Activated T-cell treated with anti-CD3 and anti-CD28 coated beads, Interleukin-2, amount 50 U/mL, for 48 hours (primary cell): ENCODE results near the gene GGCX.
"Not testable (repeated sequence)": the region's sequence is repeated elsewhere in the genome, so short reads cannot be mapped to it uniquely, and the experiment has no call there.

Experiments
- DNase-seq, 2 experiments: peaks; one replicate each; pipeline ENCODE4 v3.0.0-alpha.2; 2020

The GGCX gene

DNA sequence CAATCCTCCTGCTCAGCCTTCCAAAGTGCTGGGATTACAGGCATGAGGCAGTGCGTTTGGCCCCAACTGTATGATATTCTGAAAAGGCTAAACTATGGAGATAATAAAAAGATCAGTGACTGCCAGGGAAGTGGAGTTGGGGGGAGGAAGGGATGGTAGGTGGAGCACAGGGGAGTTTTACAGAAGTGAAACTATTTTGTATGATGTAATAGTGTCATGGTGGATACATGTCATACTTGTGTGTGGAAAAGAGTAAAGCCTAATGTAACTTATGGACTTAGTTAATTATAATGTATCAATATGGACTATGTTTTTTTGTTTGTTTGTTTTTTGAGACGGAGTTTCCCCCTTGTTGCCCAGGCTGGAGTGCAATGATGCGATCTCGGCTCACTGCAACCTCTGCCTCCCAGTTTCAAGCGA lies 2.9 kb upstream of the GGCX start:
- DNase-seq, result no peak

DNA sequence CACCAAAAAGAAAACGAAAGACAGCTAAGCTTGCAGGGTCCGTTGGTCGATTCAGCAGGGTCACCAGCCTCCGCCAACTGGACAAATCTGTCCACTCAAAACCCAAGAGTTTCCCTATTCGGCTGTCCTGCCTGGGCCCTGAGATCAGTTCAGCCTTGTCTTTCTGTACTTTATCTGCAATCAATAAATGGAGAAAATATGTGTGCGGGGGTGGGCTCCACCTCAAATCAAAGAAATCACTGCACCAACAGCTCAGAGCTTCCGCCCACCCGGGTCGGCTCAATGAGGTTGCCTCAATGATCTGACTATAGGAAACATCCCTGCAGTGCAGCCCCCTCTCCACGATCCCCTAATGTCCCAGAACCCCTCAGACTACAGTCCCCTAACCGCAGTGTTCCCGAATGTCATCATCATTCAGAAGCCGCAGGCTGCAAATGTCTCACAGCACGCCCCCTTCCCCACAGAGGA lies 447 bp downstream of the GGCX start:
- DNase-seq, result no peak

DNA sequence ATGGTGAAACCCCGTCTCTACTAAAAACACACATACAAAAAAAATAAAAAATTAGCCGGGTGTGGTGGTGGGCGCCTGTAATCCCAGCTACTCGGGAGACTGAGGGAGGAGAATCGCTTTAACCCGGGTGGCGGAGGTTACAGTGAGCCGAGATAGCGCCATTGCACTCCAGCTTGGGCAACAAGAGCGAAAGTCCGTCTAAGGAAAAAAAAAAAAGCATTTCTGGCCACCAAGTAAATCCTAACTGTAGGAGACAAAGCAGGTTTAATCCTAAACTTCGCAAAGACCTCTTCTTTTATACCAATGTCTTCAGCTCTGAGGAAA lies 928 bp downstream of the GGCX start:
- not testable (repeated sequence) for DNase-seq

DNA sequence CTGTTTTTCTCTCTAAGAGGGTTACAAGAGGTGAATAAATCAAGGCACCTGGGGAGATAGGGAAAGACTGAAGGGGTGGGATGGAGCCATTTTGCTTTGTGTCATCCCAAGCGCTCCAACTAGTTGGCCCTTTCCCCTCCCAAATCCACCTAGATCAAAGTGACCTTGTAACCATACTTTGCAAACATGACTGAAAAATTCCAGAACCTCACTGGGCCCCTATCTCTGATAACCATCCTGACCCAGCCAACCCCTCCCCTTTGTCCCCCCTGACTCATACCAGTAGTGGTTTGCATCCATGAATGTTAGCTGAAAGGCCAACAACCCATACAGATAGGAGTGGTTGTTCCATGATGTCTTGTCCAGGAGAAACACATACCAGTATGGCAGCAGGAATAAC lies 3.1 kb downstream of the GGCX start:
- no peak for DNase-seq

DNA sequence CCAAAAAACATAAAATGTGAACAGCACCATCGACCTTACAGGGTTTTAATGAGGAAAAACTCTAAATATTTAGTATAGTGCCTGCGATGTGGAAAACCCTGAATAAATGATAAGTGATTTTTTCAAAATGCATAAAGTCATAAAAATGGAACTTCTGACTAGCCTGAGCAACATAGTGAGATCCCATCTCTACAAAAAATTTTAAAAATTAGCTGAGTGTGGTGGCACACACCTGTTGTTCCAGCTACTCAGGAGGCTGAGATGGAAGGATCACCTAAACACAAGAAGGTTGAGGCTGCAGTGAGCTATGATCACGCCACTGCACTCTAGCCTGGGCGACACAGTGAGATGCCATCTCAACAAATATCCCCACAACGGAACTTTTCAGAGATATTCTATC lies 4.2 kb downstream of the GGCX start:
- DNase-seq, result no peak

DNA sequence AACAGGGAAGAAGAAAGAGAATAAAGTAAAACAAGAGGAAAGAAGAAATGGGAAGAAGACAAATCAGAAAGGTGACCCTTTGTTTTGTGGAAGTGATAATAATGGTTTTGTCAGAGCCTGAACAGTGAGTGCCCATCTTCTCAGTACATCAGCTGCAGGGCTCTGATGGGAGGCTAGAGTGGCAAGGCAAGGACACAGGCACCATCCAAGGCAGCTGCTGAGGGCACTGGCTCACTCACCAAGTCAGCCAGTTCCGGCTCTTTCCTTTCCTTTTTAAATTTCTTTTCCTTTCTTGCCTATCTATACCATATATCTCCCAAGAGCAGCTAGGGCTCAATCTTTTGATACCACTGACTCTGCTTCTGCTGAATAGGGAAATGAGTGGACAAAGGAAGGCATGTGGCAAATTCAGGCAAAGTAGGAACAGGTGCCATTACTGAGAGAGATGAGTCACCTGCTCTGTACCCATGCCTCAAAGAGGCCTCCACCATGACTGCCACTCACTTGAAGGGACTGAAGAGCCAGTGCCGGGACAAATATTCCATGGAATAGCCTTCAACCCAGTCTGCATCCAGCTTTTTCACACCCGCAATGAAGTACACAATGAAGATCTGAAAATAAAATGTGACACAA lies 6.2 kb downstream of the GGCX start:
- DNase-seq, result no peak

DNA sequence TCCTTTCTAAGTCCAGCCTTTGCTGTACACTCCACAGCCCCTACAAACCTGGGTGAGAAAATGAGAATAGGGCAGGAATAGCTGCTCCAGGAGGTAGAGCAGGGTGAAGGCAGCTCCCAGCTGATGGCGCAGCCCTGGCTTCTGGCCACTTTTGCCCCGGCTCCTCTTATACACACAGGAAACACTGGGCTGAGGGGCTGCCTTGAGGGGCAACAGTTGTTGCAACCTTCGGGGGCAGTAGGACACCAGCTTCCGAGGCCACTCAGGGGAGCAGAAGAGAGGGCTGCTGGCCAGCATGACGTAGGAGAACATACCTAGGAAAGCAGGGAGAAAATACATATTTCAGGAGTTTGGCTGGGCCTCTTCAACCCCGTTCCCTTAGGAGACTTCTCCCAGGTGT lies 8.1 kb downstream of the GGCX start:
- DNase-seq, result no peak

DNA sequence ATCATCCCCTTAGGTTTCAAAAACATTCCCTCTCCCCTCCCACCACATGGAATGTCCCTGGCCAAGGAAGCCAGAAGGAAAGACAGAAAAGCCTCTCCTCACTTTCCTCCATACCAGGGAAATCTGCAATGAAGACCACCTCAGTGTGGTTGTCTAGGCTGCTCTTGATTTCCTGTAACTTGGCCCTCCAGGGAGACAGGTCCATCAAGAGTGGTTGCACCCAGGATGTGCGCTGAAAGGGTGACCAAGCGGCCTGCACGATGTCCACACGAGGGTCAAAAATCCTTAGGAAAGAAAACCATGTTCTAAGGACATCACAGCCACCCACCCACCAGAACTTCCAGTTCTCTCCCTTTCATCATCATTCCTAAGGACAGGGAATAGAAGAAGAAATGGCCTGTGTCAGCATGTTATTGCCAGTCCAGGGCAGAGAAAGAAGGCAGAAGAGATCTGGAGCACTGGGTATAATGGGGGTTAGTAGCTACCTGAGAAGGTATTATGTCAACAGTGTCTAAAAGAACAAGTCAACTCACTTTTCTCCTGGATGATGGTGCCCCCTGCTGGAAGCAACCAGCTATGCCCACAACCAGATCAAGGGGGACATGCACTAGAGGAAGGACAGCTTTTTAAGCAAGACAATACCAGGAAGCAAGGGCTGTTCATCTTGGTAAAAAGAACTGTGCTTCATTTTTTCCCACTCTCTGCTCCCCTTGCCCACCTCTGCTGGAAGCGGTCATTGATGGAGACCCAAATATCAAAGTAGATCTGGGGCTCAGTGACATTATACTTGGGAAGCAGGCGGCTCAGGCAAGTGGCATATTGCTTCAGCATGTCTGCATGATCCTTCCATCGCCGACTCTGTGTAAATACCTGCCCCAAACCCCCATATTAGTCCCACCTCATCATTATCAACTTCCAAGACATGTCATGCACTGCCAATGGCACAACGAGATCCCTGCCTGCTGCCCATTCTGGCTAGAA lies 9.3 kb downstream of the GGCX start:
- DNase-seq, result peak; percentile 90 to 92

DNA sequence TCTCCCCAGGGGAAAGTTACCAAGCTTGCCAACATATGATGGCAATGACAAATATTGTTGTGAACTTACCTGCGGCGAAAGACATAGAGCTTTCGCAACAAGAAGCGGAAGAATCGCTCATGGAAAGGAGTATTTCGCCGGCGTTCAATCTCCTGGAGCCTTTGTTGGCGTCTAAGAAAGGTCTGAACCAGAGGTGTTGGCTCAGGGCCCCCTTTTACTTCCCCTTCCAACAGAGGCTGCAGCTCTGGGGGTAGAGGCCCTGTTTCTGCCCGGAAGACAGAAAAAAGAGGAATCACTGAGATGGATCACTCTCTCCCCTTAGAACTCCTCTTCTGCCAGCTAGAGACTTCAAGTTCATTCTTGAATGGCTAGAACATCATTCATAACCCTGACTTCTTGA lies 10.8 kb downstream of the GGCX start:
- no peak for DNase-seq

DNA sequence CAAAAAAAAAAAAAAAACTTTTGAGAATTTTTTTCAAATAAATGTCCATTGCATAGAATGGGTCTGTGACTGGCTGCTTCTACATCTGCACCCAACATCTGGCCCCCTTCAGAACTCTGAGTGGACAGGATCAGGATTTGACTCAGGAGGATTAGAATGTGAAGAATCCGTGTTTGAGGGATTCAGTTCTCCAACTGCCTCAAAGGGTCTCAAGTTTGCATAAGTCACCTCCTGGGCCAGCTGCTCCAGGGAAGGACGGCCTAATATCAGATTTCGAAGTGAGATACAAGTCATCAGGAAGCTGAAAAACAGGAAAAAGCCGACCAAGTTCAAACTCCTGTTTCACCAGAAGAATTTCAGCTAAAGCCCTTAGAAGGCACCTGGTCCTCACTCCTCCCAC lies 11.5 kb downstream of the GGCX start:
- DNase-seq, result no peak

DNA sequence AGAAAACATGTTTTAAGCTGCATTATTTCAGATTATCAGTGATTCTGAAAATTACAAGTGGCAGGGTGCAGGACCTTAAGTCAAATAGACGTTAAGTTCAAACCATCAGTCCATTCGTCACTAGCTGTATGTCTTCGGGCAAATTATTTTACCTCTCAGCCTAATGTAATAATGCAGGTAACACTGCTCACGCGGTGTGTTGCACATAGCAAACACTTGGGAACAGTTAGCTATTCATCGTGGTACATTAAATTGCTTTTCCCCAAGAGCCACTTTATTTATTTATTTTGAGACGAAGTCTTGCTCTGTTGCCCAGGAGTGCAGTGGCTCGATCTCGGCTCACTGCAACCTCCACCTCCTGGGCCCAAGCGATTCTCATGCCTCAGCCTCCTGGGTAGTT lies 12.2 kb downstream of the GGCX start:
- DNase-seq, result no peak

DNA sequence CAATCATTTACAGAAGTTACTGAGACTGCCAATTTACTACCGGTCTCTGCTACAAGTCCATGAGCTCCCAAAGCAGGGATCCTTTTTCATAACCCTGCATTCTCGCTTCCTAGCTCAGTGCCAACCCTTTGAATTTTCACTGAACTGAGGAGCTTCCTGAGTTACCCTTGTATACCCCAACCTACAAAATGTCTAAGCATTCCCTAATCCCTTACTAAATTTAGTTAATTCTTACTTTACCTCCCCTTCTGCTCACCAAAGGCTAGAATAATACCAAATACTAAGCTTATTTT lies 12.7 kb downstream of the GGCX start:
- DNase-seq, result no peak

DNA sequence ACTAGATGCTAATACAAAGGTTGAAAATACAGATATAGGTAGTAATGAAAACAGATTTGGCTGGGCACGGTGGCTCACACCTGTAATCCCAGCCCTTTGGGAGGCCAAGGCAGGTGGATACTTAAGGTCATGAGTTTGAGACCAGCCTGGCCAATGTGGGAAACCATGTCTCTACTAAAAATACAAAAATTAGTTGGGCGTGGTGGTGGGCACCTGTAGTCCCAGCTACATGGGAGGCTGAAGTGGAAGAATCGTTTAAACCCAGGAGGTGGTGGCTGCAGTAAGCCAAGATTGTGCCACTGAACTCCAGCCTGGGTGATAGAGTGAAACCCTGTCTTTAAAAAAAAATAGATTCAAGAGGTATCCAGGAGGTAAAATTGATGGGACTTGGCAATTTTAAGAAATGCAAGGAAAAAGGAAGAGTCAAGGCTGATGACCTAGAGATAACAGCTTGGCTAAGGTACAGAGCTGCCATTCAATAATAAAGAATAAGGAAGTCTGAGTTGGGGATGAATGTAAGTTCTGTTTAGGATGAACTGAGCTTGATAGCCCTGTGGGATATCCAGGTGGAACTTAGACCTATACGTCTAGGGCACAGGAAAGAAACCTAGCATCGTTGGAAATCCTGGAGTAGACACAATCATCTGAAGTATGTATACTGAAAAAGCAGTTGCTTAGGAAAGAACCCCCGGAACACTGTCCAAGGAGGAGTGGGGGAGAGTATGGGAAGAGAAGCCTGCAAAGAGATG lies 13.3 kb downstream of the GGCX start:
- DNase-seq, result no peak

DNA sequence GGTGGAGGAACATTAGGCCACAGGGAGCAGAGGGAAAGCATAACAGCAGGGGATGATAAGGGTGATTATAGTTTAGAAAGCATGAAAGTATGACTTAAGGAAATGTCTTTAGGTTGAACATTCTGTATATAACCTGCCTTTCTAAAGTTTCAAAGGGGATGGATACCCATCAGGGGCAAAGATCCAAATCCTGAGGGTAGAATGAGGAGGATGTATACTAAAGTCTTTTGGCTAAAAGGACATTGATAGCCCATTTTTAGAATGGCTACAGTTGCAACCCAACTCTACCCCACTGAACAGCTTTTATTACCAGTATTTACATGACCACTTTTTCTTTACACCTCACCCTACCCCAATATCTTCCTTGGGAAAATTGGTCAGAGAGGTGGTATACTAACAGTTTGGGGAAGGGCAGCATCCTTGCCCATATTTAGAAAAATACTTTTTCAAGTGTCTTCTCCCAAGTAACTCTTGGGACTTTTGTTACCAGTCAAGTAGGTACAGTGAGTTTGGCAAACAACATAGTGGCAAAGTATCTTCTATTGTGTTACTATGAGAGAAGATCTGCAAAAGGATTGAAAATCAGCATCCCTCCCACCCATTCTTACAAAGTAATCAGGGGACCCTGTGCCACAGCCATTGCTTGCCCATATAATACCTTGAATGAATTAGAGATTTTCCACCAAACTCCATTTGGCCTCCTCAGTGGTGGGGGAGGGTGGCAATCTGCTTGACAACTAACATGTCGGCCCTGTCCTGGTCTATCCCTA lies 14.0 kb downstream of the GGCX start:
- DNase-seq, result peak in 1 of 2 experiments; percentile 26

DNA sequence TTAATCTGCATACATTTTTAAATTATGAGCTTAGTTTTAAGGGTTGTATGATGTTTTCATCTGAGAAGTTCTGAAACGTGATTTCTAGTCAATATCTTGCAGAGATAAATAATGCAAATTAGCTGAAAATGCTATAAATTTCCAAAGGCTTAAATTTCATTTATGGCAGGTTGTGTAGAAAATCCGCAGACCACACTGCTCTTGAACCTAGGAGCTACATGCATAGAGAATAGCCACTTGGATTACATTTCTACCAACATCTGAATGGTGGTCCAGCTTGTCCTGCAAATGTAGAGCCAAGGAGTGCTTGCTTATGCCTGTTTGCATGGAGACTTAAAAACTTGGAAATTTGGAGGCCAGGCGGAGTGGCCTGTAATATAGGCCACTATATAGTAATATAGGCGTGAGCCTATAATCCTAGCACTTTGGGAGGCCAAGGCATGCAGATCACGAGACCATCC lies 15.5 kb downstream of the GGCX start:
- no peak for DNase-seq

DNA sequence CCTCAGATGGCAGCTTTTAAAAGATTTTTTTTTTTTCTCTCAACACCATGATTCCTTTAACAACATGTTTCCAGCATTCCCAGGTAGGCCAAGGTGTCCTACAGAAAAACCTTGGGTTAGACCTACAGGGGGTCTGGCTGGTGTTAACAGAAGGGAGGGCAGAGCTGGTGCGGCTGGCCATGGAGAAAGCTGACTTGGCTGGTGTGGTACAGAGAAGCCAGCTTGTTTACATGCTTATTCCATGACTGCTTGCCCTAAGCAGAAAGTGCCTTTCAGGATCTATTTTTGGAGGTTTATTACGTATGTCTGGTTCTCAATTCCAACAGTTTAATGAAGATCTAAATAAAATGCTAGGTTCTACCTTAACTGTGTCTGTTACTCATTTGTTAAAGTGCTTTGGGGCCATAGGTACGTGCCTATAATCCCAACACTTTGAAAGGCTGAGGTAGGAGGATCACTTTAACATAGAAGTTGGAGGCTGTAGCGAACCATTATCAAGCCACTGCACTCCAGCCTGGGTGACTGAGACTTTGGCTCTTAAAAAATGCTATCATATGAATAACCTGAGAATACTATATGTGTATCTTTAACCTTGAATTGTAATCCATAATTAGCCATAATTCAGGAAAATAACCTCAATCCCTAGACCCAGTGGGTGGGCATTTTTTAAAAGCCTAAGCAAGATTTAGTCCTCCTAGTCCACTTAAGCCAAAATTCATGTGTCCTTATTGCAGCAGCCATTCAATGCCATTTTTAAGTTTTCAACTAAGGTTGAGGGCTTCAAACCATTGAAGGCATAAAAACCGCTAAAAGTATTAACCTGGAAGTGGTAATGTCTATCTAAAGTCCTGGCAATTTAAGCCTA lies 16.1 kb downstream of the GGCX start:
- DNase-seq, result not testable (repeated sequence)

DNA sequence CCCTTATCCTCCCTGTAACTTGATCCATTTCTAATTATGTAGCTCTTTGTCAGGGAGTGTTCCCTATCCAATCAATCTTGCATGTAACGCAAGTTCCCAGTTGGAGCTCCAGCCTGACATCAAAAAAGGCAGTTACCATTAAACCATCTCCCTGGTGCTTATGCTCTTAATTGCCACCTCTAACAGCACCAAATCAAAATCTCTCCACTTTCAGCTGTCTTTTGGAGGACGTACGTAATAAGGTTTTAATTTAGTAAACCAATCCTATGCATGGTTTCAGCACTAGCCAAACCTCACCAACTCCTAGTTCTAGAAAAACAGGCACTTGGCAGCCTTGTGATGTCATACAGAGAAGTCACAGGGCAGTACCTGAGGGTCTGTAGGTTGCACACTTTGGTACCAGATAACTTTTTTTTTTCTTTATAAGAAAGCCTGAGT lies 17.0 kb downstream of the GGCX start:
- DNase-seq, result not testable (repeated sequence)

DNA sequence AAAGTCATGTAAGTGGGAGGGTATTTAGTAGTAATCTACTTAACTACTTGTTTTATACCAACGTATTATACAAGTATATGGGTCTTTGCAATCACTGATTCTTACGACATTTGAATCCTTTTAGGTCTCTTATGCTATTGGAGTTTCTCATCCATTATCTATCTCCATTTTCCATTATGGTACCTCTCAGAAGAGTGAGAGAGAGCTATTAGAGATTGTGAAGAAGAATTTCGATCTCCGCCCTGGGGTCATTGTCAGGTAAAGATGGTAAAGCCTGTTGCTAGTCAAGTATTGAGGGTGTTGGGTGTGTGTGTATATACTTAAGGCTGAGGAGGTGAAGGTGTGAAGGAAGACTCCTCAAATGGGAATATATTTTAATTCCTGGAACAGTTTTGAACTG lies 18.5 kb downstream of the GGCX start:
- DNase-seq, result no peak

DNA sequence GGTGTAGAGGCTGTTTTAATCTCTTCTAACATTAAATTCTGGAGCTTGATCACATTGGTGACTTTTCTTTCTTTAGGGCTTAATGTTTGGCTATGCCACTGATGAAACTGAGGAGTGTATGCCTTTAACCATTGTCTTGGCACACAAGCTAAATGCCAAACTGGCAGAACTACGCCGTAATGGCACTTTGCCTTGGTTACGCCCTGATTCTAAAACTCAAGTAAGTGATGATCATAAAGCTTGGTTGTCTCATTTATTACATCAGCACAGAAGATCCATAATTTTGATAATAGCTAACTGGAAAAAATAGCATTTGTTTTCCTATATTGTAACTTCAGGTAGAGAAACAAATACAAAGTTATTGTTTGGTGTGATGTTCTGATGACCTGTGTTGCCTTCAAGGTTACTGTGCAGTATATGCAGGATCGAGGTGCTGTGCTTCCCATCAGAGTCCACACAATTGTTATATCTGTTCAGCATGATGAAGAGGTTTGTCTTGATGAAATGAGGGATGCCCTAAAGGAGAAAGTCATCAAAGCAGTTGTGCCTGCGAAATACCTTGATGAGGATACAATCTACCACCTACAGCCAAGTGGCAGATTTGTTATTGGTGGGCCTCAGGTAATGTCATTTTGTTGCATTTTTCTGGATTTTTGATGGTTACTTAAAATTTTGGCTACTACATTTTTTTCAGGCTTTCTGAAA lies 19.4 kb downstream of the GGCX start:
- no peak for DNase-seq

DNA sequence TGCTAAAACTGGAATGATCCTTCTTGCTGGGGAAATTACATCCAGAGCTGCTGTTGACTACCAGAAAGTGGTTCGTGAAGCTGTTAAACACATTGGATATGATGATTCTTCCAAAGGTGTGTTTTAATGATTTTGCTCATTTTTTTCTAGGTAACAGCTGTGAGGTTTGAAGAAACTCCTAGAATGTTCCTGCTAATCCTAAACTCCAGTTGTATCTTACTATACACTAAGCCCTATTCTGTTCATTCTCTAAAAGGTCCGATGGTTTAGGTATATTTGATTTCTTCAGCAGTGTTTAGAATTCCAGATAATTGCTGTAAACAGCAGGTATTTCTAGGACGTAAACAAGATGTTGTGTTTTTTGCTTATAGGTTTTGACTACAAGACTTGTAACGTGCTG lies 20.0 kb downstream of the GGCX start:
- no peak for DNase-seq

DNA sequence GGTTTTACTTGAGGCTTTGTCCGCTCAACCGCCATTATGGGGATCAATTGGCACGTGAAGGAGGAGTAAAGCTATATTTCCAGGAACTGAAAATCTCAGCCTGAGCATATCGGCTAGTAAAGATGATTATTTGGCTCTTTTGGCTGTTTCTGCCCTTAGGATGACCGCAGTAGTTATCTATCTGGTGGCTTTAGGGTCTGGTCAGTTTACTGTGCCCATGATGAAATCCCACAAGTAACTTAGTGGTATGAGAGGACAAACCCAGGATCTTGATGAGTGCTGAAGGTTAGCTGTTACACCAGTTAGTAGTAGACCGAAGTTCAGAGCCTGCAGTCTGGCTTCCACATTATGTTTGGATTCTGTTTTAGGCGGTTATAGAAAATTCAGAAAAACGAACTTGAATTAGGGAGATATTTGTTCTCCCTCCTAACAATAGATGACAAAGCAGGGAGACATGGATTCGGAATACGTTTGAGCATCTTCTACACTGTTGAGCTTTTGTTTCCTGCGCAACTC lies 21.1 kb downstream of the GGCX start:
- no peak for DNase-seq
